Mucosa of rectum (tissue), 2 donors: ENCODE results near the gene TMIGD2.
"Not testable (repeated sequence)": the region's sequence is repeated elsewhere in the genome, so short reads cannot be mapped to it uniquely, and the experiment has no call there.

ENCODE experiments used
- H3K27ac ChIP-seq, 2 donors: one replicate each; pipeline ENCODE4 v1.7.0; 2013; ENCODE audit warnings: inconsistent platforms in 2 of 2, low read depth in 2 of 2, low read length in 2 of 2
- H3K27me3 ChIP-seq, 2 donors: one replicate each; pipeline ENCODE4 v1.7.0; 2013; ENCODE audit warnings: low read length in 2 of 2; ENCODE audit not compliant: control insufficient read depth in 2 of 2, insufficient read depth in 2 of 2
- H3K36me3 ChIP-seq, 2 donors: one replicate each; pipeline ENCODE4 v1.7.0; 2013; ENCODE audit warnings: low read length in 2 of 2; ENCODE audit not compliant: control insufficient read depth in 2 of 2, insufficient read depth in 2 of 2
- H3K4me1 ChIP-seq, 2 donors: one replicate each; pipeline ENCODE4 v1.7.0; 2013; ENCODE audit warnings: low read length in 2 of 2, mild to moderate bottlenecking in 1 of 2; ENCODE audit not compliant: control insufficient read depth in 2 of 2, insufficient read depth in 2 of 2
- H3K4me3 ChIP-seq, 2 donors: one replicate each; pipeline ENCODE4 v1.7.0; 2013; ENCODE audit warnings: low read length in 2 of 2
- H3K9ac ChIP-seq, 2 donors: one replicate each; pipeline ENCODE4 v1.7.0; 2013; ENCODE audit warnings: low read length in 2 of 2, low read depth in 1 of 2, mild to moderate bottlenecking in 1 of 2
- H3K9me3 ChIP-seq, 2 donors: one replicate each; pipeline ENCODE4 v1.7.0; 2013; ENCODE audit warnings: low read length in 2 of 2; ENCODE audit not compliant: control insufficient read depth in 2 of 2
- donor health status: healthy.
- donor health status: Normal muscosa, but diverticular disease.

The TMIGD2 gene

GRCh38 chr19:4302243-4302640 is at the start of gene TMIGD2:
TSS of gene TMIGD2 (minus strand) at chr19:4302389. CDS start at chr19:4302385, 4 bp downstream.
- Histone ChIP-seq H3K27me3 (no peaks in the 10 kb centered on the region), H3K4me3 (no peak within 1 kb of the TSS), H3K4me1 (no peaks in the 10 kb centered on the region), H3K9me3 (no peaks in the 10 kb centered on the region), H3K36me3 (no peaks in the 10 kb centered on the region), H3K27ac (peak within 1 kb of the TSS in 1 of 2 donors; percentile 32), H3K9ac (peak within 1 kb of the TSS in 1 of 2 donors; percentile 2)

GRCh38 chr19:4350726-4351125 is 48.5 kb upstream of the TMIGD2 start:
- Histone ChIP-seq H3K27me3 (no peaks in the 10 kb centered on the region), H3K4me1 (no peaks in the 10 kb centered on the region), H3K4me3 (no peak overlapping the region), H3K9me3 (no peaks in the 10 kb centered on the region), H3K9ac (no peak overlapping the region), H3K36me3 (peaks cover 3 to 22% of the 10 kb centered on the region in 2 donors), H3K27ac (no peak overlapping the region)

GRCh38 chr19:4350111-4350510 is 47.9 kb upstream of the TMIGD2 start:
- H3K27me3 ChIP-seq = no peaks in the 10 kb centered on the region
- H3K4me3 ChIP-seq = no peak overlapping the region
- H3K9me3 ChIP-seq = no peaks in the 10 kb centered on the region
- no peak overlapping the region for H3K9ac ChIP-seq
- H3K27ac ChIP-seq = no peak overlapping the region
- peaks cover 3 to 21% of the 10 kb centered on the region in 2 donors for H3K36me3 ChIP-seq
- peaks cover 0 to 6% of the 10 kb centered on the region in 2 donors for H3K4me1 ChIP-seq

GRCh38 chr19:4349225-4349624 is 47.0 kb upstream of the TMIGD2 start:
- peaks cover 3 to 18% of the 10 kb centered on the region in 2 donors for H3K36me3 ChIP-seq
- not testable (repeated sequence) for H3K4me3 ChIP-seq, H3K27ac ChIP-seq, H3K4me1 ChIP-seq, H3K9ac ChIP-seq, H3K9me3 ChIP-seq, H3K27me3 ChIP-seq

- H3K4me3 ChIP-seq = no peak overlapping the region
Observed at GRCh38 chr19:4347521-4347920, 45.3 kb upstream of the TMIGD2 start.

GRCh38 chr19:4346020-4346383 is 43.8 kb upstream of the TMIGD2 start:
- no peaks in the 10 kb centered on the region for H3K9me3 ChIP-seq
- no peak overlapping the region for H3K9ac ChIP-seq
- H3K36me3 ChIP-seq = peaks cover 3 to 12% of the 10 kb centered on the region in 2 donors
- H3K4me1 ChIP-seq = peaks cover 10 to 21% of the 10 kb centered on the region in 2 donors
- no peak overlapping the region for H3K4me3 ChIP-seq
- H3K27ac ChIP-seq = no peak overlapping the region
- H3K27me3 ChIP-seq = no peaks in the 10 kb centered on the region

More at GRCh38 chr19:4347521-4347920, 45.3 kb upstream of the TMIGD2 start:
- H3K4me1 ChIP-seq = peaks cover 5 to 15% of the 10 kb centered on the region in 2 donors
- no peak overlapping the region for H3K9ac ChIP-seq
- no peak overlapping the region for H3K27ac ChIP-seq
- no peaks in the 10 kb centered on the region for H3K9me3 ChIP-seq
- H3K36me3 ChIP-seq = peaks cover 3 to 12% of the 10 kb centered on the region in 2 donors
- H3K27me3 ChIP-seq = no peaks in the 10 kb centered on the region

GRCh38 chr19:4345342-4346019 is 43.3 kb upstream of the TMIGD2 start:
- H3K9ac ChIP-seq = peak overlapping the region in 1 of 2 donors; percentile 20
- H3K27me3 ChIP-seq = no peaks in the 10 kb centered on the region
- H3K4me3 ChIP-seq = peak overlapping the region in 1 of 2 donors; percentile 34

GRCh38 chr19:4343370-4344307 is 41.5 kb upstream of the TMIGD2 start, which contains the start of gene MPND:
TSS of gene MPND (plus strand) at chr19:4343562. CDS start at chr19:4343594, 32 bp downstream.
- Histone ChIP-seq H3K4me1 (peaks cover 19 to 32% of the 10 kb centered on the region in 2 donors), H3K4me3 (peak within 1 kb of the TSS; percentile 91 to 97), H3K9me3 (no peaks in the 10 kb centered on the region), H3K27ac (peak within 1 kb of the TSS; percentile 98), H3K36me3 (peaks cover 3 to 7% of the 10 kb centered on the region in 2 donors), H3K9ac (peak within 1 kb of the TSS; percentile 79 to 83), H3K27me3 (no peaks in the 10 kb centered on the region)

More at GRCh38 chr19:4345342-4346019, 43.3 kb upstream of the TMIGD2 start:
- Histone ChIP-seq H3K36me3 (peaks cover 3 to 12% of the 10 kb centered on the region in 2 donors), H3K9me3 (no peaks in the 10 kb centered on the region), H3K4me1 (peaks cover 10 to 23% of the 10 kb centered on the region in 2 donors), H3K27ac (no peak overlapping the region)

- Histone ChIP-seq H3K36me3 (peaks cover 3 to 7% of the 10 kb centered on the region in 2 donors), H3K27me3 (no peaks in the 10 kb centered on the region), H3K9ac (peak overlapping the region; percentile 79 to 83), H3K4me1 (peaks cover 19 to 32% of the 10 kb centered on the region in 2 donors), H3K9me3 (no peaks in the 10 kb centered on the region), H3K27ac (peak overlapping the region; percentile 98), H3K4me3 (peak overlapping the region; percentile 91 to 97)
Observed at GRCh38 chr19:4342615-4343369, 40.6 kb upstream of the TMIGD2 start.
